HG02884 (cell line): Measurements from ENCODE around the gene ADORA2B.
"Not testable (repeated sequence)": the region's sequence is repeated elsewhere in the genome, so short reads cannot be mapped to it uniquely, and the experiment has no call there.

ENCODE experiments used
- ATAC-seq: cut with Tn5 transposase; IDR thresholded peaks from one replicate; pipeline ENCODE4 v1.9.1; 2021; ENCODE audit warnings: mild to moderate bottlenecking, moderate library complexity; ENCODE audit not compliant: unreplicated experiment

Gene ADORA2B

DNA sequence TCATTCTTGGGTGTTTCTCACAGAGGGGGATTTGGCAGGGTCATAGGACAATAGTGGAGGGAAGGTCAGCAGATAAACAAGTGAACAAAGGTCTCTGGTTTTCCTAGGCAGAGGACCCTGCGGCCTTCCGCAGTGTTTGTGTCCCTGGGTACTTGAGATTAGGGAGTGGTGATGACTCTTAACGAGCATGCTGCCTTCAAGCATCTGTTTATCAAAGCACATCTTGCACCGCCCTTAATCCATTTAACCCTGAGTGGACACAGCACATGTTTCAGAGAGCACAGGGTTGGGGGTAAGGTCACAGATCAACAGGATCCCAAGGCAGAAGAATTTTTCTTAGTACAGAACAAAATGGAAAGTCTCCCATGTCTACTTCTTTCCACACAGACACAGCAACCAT, 34.1 kb downstream of the ADORA2B start:
- ATAC-seq = not testable (repeated sequence)

DNA sequence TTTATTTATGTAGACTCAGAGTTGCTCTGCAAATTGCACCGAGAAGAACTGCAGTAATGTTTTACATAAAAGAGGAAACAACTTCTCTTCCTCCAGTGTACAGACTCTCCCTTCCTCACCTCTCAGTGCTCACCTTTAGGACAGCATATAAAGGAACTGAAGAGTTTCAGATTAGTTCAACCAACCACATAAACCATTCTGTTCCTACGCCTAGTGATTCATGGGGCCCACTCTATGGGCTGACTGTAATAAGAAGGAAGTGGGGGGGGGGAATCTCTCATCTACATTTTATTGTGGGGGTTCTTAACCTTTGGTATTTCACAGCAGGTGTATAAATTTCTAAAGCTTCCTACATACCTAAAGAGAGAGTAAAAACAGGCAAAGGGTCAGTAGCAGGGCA, 36.3 kb downstream of the ADORA2B start:
- ATAC-seq = peak; percentile 92

- no peak for ATAC-seq
These were observed 37.0 kb downstream of the ADORA2B start for GRCh38 chr17:15981646-15982580.

GRCh38 chr17:15996322-15996721, 51.4 kb downstream of the ADORA2B start:
- ATAC-seq = no peak

- no peak for ATAC-seq
These were observed 53.2 kb downstream of the ADORA2B start for GRCh38 chr17:15998031-15998562.

- peak; percentile 92 for ATAC-seq
These were observed 54.4 kb downstream of the ADORA2B start, which contains the start of the genes TTC19 and ZSWIM7 for GRCh38 chr17:15999141-15999973. TTC19 (plus strand) TSS chr17:15999824; CDS start chr17:15999849, 25 bp downstream. ZSWIM7 (minus strand) TSS chr17:15999704; CDS start chr17:15999594, 110 bp downstream.

GRCh38 chr17:15999974-16000827, 55.3 kb downstream of the ADORA2B start:
- ATAC-seq = peak; percentile 29

GRCh38 chr17:16001226-16001897, 56.4 kb downstream of the ADORA2B start:
- no peak for ATAC-seq

DNA sequence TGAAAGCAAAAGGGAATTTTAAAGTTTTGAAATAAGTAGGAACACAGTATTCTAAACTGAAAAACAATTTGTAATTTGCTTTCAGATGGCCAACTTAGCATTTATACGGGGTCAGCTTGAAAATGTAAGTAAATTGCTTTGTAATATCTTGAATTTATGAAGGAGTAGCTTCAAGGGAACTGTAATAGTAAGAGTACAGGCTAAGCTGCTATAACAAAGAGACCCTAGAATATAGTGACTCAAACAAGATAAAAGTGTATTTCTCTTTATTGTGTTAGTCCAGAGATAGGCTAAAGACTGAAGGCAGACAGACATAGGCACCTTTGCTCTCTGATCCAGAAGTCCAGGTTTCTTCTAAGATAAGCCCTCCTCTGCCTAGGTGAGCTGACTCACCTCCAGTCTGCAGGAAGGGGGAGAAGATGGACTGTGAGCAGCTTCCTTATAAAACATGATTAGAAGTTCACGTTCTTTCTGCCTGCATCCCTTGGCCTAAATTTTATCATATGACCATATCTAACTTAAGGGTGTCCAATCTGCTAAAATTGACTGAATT, 57.9 kb downstream of the ADORA2B start:
- no peak for ATAC-seq

GRCh38 chr17:16003841-16004240, 58.9 kb downstream of the ADORA2B start:
- ATAC-seq = no peak

GRCh38 chr17:16005636-16006035, 60.7 kb downstream of the ADORA2B start:
- no peak for ATAC-seq

DNA sequence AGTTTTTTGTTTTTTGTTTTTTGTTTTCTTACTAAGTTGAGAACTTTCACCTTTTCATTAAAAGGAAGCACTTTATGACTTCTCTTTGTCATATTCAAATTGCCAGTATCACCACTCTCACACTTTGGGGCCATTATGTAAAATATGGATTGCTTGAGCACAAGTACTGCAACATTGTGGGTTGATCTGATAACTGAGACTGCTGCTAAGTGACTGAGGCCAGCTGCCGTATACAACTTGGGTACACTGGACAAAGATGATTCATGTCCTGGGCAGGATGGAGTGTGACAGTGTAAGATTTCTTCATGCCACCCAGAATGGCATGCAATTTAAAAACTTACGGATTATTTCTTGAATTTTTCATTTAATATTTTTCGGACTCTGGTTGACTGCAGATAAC, 62.5 kb downstream of the ADORA2B start:
- ATAC-seq = no peak

DNA sequence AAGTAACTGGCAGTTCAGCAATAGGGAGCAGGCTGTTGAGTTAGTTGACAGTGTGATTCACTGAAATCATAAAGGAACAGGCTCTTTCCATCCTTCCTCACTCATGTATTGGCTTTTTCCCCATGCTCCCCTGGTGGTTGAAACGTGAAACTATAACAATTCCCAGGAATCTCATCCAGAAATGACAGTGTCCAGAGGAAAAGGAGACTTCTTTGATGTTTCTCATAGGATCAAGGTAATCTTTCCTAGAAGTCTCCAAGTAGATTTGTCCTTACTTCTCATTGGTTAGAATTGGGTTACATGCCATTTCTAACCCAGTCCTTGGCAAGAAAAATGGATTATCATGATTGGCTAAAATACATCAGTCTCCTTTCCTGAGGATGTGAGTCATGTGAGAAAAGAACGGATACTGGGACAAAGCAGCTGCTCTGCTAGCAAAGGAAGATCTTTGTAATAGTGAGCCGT, 69.0 kb downstream of the ADORA2B start:
- ATAC-seq = no peak

DNA sequence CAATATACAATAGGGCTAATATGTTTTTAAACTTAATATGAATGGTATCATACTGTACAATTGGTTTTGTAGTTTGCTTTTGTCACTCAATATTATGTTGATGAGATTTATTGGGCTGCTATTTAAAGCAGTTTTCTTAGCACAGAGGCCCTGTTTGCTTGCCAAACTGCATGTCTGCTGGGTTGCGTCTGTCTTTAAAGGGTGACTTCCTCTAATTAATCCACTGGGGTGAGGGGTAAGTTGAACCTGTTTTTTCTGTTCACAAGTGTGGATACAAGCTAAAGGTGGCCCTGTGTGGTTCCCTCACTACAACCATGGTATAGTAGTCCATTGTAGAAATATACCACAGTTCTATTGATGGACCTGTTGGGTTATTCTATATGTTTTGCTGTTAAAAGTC, 74.4 kb downstream of the ADORA2B start:
- no peak for ATAC-seq

- no peak for ATAC-seq
These were observed 79.0 kb downstream of the ADORA2B start for GRCh38 chr17:16023881-16024280.

GRCh38 chr17:16025202-16025601, 80.3 kb downstream of the ADORA2B start:
- no peak for ATAC-seq
